Measurements from ENCODE around the gene R3HDM2.

- no peak for TF ChIP-seq CTCF (IDR thresholded peaks at IDR 0.05; ENCODE audit: low read length)
- no peak for TF ChIP-seq EZH2 (IDR thresholded peaks at IDR 0.05; ENCODE audit: borderline replicate concordance, low read length)
Observed at GRCh38 chr12:57320639-57321038, 110.2 kb downstream of the R3HDM2 start.

Measured in OCI-LY1 (cell line).